ENCODE measurements around the gene RHBDD1.

Gene RHBDD1

GRCh38 chr2:226794751-226795171, 41.1 kb upstream of the RHBDD1 start:
- H3K27me3 ChIP-seq (ENCODE audit: insufficient read depth, low read length, poor library complexity) = no peaks in the 10 kb centered on the region
- WGBS (ENCODE audit: extremely low coverage, insufficient coverage, low lambda C conversion rate) = no CpG with 5 or more reads among the region's 9 CpGs
- H3K4ac ChIP-seq (ENCODE audit: low read depth, low read length) = no peak overlapping the region
- H3K9ac ChIP-seq (ENCODE audit: low read length) = no peak overlapping the region
- H3K18ac ChIP-seq (ENCODE audit: low read length) = no peak overlapping the region
- no peak overlapping the region for H2BK15ac ChIP-seq (replicated peaks; ENCODE audit: low read depth)
- H3K4me2 ChIP-seq (ENCODE audit: low read length) = peak overlapping the region; percentile 37
- peak; percentile 44 for DNase-seq
- H4K5ac ChIP-seq (ENCODE audit: low read length) = no peak overlapping the region
- H3K4me1 ChIP-seq (ENCODE audit: control insufficient read depth, low read depth, low read length) = peaks cover 7% of the 10 kb centered on the region
- no peak overlapping the region for H2BK120ac ChIP-seq (ENCODE audit: low read depth, low read length)
- no peak overlapping the region for H4K8ac ChIP-seq (ENCODE audit: low read depth, low read length)
- H3K56ac ChIP-seq (ENCODE audit: low read length) = peak overlapping the region; percentile 2
- H3K36me3 ChIP-seq (ENCODE audit: control insufficient read depth, insufficient read depth, low read length) = peaks cover 2% of the 10 kb centered on the region
- peaks cover 65% of the 10 kb centered on the region for H3K79me2 ChIP-seq (ENCODE audit: control insufficient read depth, insufficient read depth, low read length)
- no peak overlapping the region for H2BK5ac ChIP-seq (ENCODE audit: low read length)
- H2AK5ac ChIP-seq (ENCODE audit: low read length) = no peak overlapping the region
- H3K27ac ChIP-seq (ENCODE audit: low read depth, low read length) = no peak overlapping the region
- peaks cover 10% of the 10 kb centered on the region for H3K79me1 ChIP-seq (ENCODE audit: low read length)
- no peak overlapping the region for H3K23ac ChIP-seq (ENCODE audit: low read length)
- H3K4me3 ChIP-seq (ENCODE audit: low read length) = no peak overlapping the region

GRCh38 chr2:226795281-226796011, 40.4 kb upstream of the RHBDD1 start:
- no peaks in the 10 kb centered on the region for H3K27me3 ChIP-seq (ENCODE audit: insufficient read depth, low read length, poor library complexity)
- peak overlapping the region; percentile 66 for H3K56ac ChIP-seq (ENCODE audit: low read length)
- peaks cover 9% of the 10 kb centered on the region for H3K79me1 ChIP-seq (ENCODE audit: low read length)
- no peak overlapping the region for H3K18ac ChIP-seq (ENCODE audit: low read length)
- H3K27ac ChIP-seq (ENCODE audit: low read depth, low read length) = no peak overlapping the region
- no peak for DNase-seq
- peak overlapping the region; percentile 24 for H3K4me2 ChIP-seq (ENCODE audit: low read length)
- H2BK5ac ChIP-seq (ENCODE audit: low read length) = no peak overlapping the region
- no peak overlapping the region for H2BK15ac ChIP-seq (replicated peaks; ENCODE audit: low read depth)
- WGBS (ENCODE audit: extremely low coverage, insufficient coverage, low lambda C conversion rate) = no CpG with 5 or more reads among the region's 26 CpGs
- no peak overlapping the region for H2AK5ac ChIP-seq (ENCODE audit: low read length)
- peak overlapping the region; percentile 1 for H3K23ac ChIP-seq (ENCODE audit: low read length)
- H3K4ac ChIP-seq (ENCODE audit: low read depth, low read length) = no peak overlapping the region
- H3K79me2 ChIP-seq (ENCODE audit: control insufficient read depth, insufficient read depth, low read length) = peaks cover 60% of the 10 kb centered on the region
- H3K9ac ChIP-seq (ENCODE audit: low read length) = peak overlapping the region; percentile 23
- peaks cover 8% of the 10 kb centered on the region for H3K4me1 ChIP-seq (ENCODE audit: control insufficient read depth, low read depth, low read length)
- no peak overlapping the region for H3K4me3 ChIP-seq (ENCODE audit: low read length)
- peaks cover 2% of the 10 kb centered on the region for H3K36me3 ChIP-seq (ENCODE audit: control insufficient read depth, insufficient read depth, low read length)
- H2BK120ac ChIP-seq (ENCODE audit: low read depth, low read length) = no peak overlapping the region
- H4K5ac ChIP-seq (ENCODE audit: low read length) = no peak overlapping the region
- no peak overlapping the region for H4K8ac ChIP-seq (ENCODE audit: low read depth, low read length)

GRCh38 chr2:226796012-226796839, 39.6 kb upstream of the RHBDD1 start:
- H2BK15ac ChIP-seq (replicated peaks; ENCODE audit: low read depth) = no peak overlapping the region
- no peaks in the 10 kb centered on the region for H3K27me3 ChIP-seq (ENCODE audit: insufficient read depth, low read length, poor library complexity)
- H3K23ac ChIP-seq (ENCODE audit: low read length) = peak overlapping the region; percentile 57
- H3K79me2 ChIP-seq (ENCODE audit: control insufficient read depth, insufficient read depth, low read length) = peaks cover 60% of the 10 kb centered on the region
- no peak overlapping the region for H3K4ac ChIP-seq (ENCODE audit: low read depth, low read length)
- H3K56ac ChIP-seq (ENCODE audit: low read length) = peak overlapping the region; percentile 52
- H4K5ac ChIP-seq (ENCODE audit: low read length) = no peak overlapping the region
- no peak overlapping the region for H3K4me2 ChIP-seq (ENCODE audit: low read length)
- H2AK5ac ChIP-seq (ENCODE audit: low read length) = no peak overlapping the region
- no peak overlapping the region for H2BK120ac ChIP-seq (ENCODE audit: low read depth, low read length)
- no peak overlapping the region for H3K9ac ChIP-seq (ENCODE audit: low read length)
- WGBS (ENCODE audit: extremely low coverage, insufficient coverage, low lambda C conversion rate) = no CpG with 5 or more reads among the region's 25 CpGs
- no peak overlapping the region for H4K8ac ChIP-seq (ENCODE audit: low read depth, low read length)
- DNase-seq = no peak
- H3K4me3 ChIP-seq (ENCODE audit: low read length) = no peak overlapping the region
- H3K36me3 ChIP-seq (ENCODE audit: control insufficient read depth, insufficient read depth, low read length) = peaks cover 2% of the 10 kb centered on the region
- H3K27ac ChIP-seq (ENCODE audit: low read depth, low read length) = no peak overlapping the region
- H3K18ac ChIP-seq (ENCODE audit: low read length) = no peak overlapping the region
- peaks cover 11% of the 10 kb centered on the region for H3K4me1 ChIP-seq (ENCODE audit: control insufficient read depth, low read depth, low read length)
- no peak overlapping the region for H2BK5ac ChIP-seq (ENCODE audit: low read length)
- peaks cover 9% of the 10 kb centered on the region for H3K79me1 ChIP-seq (ENCODE audit: low read length)

- no peak overlapping the region for H2BK15ac ChIP-seq (replicated peaks; ENCODE audit: low read depth)
- peak; percentile 33 for DNase-seq
- no peak overlapping the region for H2BK120ac ChIP-seq (ENCODE audit: low read depth, low read length)
- no peak overlapping the region for H3K23ac ChIP-seq (ENCODE audit: low read length)
- no peak overlapping the region for H2AK5ac ChIP-seq (ENCODE audit: low read length)
- H3K27ac ChIP-seq (ENCODE audit: low read depth, low read length) = no peak overlapping the region
- H3K27me3 ChIP-seq (ENCODE audit: insufficient read depth, low read length, poor library complexity) = no peaks in the 10 kb centered on the region
- peak overlapping the region; percentile 6 for H3K56ac ChIP-seq (ENCODE audit: low read length)
- H3K9ac ChIP-seq (ENCODE audit: low read length) = no peak overlapping the region
- peaks cover 2% of the 10 kb centered on the region for H3K36me3 ChIP-seq (ENCODE audit: control insufficient read depth, insufficient read depth, low read length)
- no peak overlapping the region for H4K5ac ChIP-seq (ENCODE audit: low read length)
- H4K8ac ChIP-seq (ENCODE audit: low read depth, low read length) = no peak overlapping the region
- peaks cover 60% of the 10 kb centered on the region for H3K79me2 ChIP-seq (ENCODE audit: control insufficient read depth, insufficient read depth, low read length)
- no peak overlapping the region for H2BK5ac ChIP-seq (ENCODE audit: low read length)
- no peak overlapping the region for H3K4me3 ChIP-seq (ENCODE audit: low read length)
- H3K4me1 ChIP-seq (ENCODE audit: control insufficient read depth, low read depth, low read length) = peaks cover 11% of the 10 kb centered on the region
- H3K4me2 ChIP-seq (ENCODE audit: low read length) = no peak overlapping the region
- whole genome bisulfite sequencing (ENCODE audit: extremely low coverage, insufficient coverage, low lambda C conversion rate) = no CpG with 5 or more reads among the region's 17 CpGs
- no peak overlapping the region for H3K18ac ChIP-seq (ENCODE audit: low read length)
- no peak overlapping the region for H3K4ac ChIP-seq (ENCODE audit: low read depth, low read length)
- H3K79me1 ChIP-seq (ENCODE audit: low read length) = peaks cover 9% of the 10 kb centered on the region
Measured at GRCh38 chr2:226796840-226797288, 39.0 kb upstream of the RHBDD1 start.

GRCh38 chr2:226797289-226797988, 38.4 kb upstream of the RHBDD1 start:
- Histone ChIP-seq H3K4me1 (ENCODE audit: control insufficient read depth, low read depth, low read length) (peaks cover 11% of the 10 kb centered on the region), H2BK15ac (replicated peaks; ENCODE audit: low read depth) (no peak overlapping the region), H4K8ac (ENCODE audit: low read depth, low read length) (no peak overlapping the region), H2AK5ac (ENCODE audit: low read length) (no peak overlapping the region), H3K27ac (ENCODE audit: low read depth, low read length) (no peak overlapping the region), H3K4me3 (ENCODE audit: low read length) (no peak overlapping the region), H2BK120ac (ENCODE audit: low read depth, low read length) (no peak overlapping the region), H3K79me2 (ENCODE audit: control insufficient read depth, insufficient read depth, low read length) (peaks cover 57% of the 10 kb centered on the region), H3K9ac (ENCODE audit: low read length) (peak overlapping the region; percentile 84), H4K5ac (ENCODE audit: low read length) (no peak overlapping the region), H3K56ac (ENCODE audit: low read length) (peak overlapping the region; percentile 91), H3K18ac (ENCODE audit: low read length) (no peak overlapping the region), H3K4ac (ENCODE audit: low read depth, low read length) (no peak overlapping the region), H3K79me1 (ENCODE audit: low read length) (peaks cover 9% of the 10 kb centered on the region), H3K36me3 (ENCODE audit: control insufficient read depth, insufficient read depth, low read length) (peaks cover 2% of the 10 kb centered on the region), H3K4me2 (ENCODE audit: low read length) (peak overlapping the region; percentile 83), H3K23ac (ENCODE audit: low read length) (no peak overlapping the region), H3K27me3 (ENCODE audit: insufficient read depth, low read length, poor library complexity) (no peaks in the 10 kb centered on the region), H2BK5ac (ENCODE audit: low read length) (no peak overlapping the region)
- WGBS (ENCODE audit: extremely low coverage, insufficient coverage, low lambda C conversion rate) = no CpG with 5 or more reads among the region's 50 CpGs
- no peak for DNase-seq
